Mesenchymal stem cell (in vitro differentiated cells and primary cell): Measurements from ENCODE around the gene HCRTR1.

Source experiments
- DNase-seq: peaks from one replicate; pipeline ENCODE4 v3.0.0-alpha.2; 2013
- H2AFZ ChIP-seq: one replicate; pipeline ENCODE4 v1.6.1; 2013; ENCODE audit warnings: low read depth, mild to moderate bottlenecking, control low read depth, inconsistent platforms, low read length, moderate library complexity
- H2AK5ac ChIP-seq: 2 replicates; pipeline ENCODE4 v1.6.1; 2013; ENCODE audit warnings: low read length, moderate library complexity, mild to moderate bottlenecking, inconsistent platforms; ENCODE audit not compliant: severe bottlenecking
- H2BK120ac ChIP-seq: one replicate; pipeline ENCODE4 v1.6.1; 2013; ENCODE audit warnings: low read depth, mild to moderate bottlenecking, inconsistent platforms, low read length, moderate library complexity
- H2BK12ac ChIP-seq, 2 experiments: one replicate each; pipeline ENCODE4 v1.6.1; 2013; ENCODE audit warnings: inconsistent platforms in 2 of 2, low read length in 2 of 2, mild to moderate bottlenecking in 2 of 2, moderate library complexity in 2 of 2, control low read depth in 1 of 2
- H2BK15ac ChIP-seq: one replicate; pipeline ENCODE4 v1.6.1; 2013; ENCODE audit warnings: mild to moderate bottlenecking, low read depth, inconsistent platforms; ENCODE audit not compliant: poor library complexity, severe bottlenecking
- H2BK5ac ChIP-seq: 2 replicates; pipeline ENCODE4 v1.6.1; 2013; ENCODE audit warnings: low read depth, mild to moderate bottlenecking, low read length, control low read depth, inconsistent platforms; ENCODE audit not compliant: poor library complexity, severe bottlenecking
- H3K14ac ChIP-seq, 2 experiments: one replicate each; pipeline ENCODE4 v1.6.1; 2013; ENCODE audit warnings: inconsistent platforms in 2 of 2, low read length in 2 of 2, control low read depth in 1 of 2, mild to moderate bottlenecking in 1 of 2, moderate library complexity in 1 of 2
- H3K18ac ChIP-seq, 2 experiments: one replicate each; pipeline ENCODE4 v1.6.1; 2013; ENCODE audit warnings: inconsistent platforms in 2 of 2, low read length in 2 of 2, control low read depth in 1 of 2, low read depth in 1 of 2, mild to moderate bottlenecking in 1 of 2
- H3K23ac ChIP-seq, 2 experiments: one replicate each; pipeline ENCODE4 v1.6.1; 2013; ENCODE audit warnings: inconsistent platforms in 2 of 2, low read length in 2 of 2, mild to moderate bottlenecking in 2 of 2, moderate library complexity in 2 of 2, control low read depth in 1 of 2
- H3K27ac ChIP-seq: 2 replicates; pipeline ENCODE4 v1.5.1; 2013; ENCODE audit warnings: mild to moderate bottlenecking, moderate library complexity, low read length, control low read depth, inconsistent platforms; ENCODE audit not compliant: poor library complexity, severe bottlenecking
- H3K27me3 ChIP-seq, 2 experiments: 2 replicates each; pipeline versions ENCODE4 v1.6.1 to v1.7.0; 2013; ENCODE audit warnings: low read length in 2 of 2, mild to moderate bottlenecking in 2 of 2, moderate library complexity in 2 of 2, control low read depth in 1 of 2, inconsistent platforms in 1 of 2; ENCODE audit not compliant: control insufficient read depth in 1 of 2, insufficient read depth in 1 of 2
- H3K36me3 ChIP-seq, 2 experiments: 2 replicates each; pipeline versions ENCODE4 v1.6.1 to v1.7.0; 2013; ENCODE audit warnings: low read length in 2 of 2, control low read depth in 1 of 2, inconsistent platforms in 1 of 2, low read depth in 1 of 2, mild to moderate bottlenecking in 1 of 2; ENCODE audit not compliant: insufficient read depth in 2 of 2, control insufficient read depth in 1 of 2
- H3K4ac ChIP-seq, 2 experiments: one replicate each; pipeline ENCODE4 v1.6.1; 2013; ENCODE audit warnings: inconsistent platforms in 2 of 2, low read length in 2 of 2, mild to moderate bottlenecking in 2 of 2, moderate library complexity in 2 of 2, control low read depth in 1 of 2, low read depth in 1 of 2
- H3K4me1 ChIP-seq: 2 replicates; pipeline ENCODE4 v1.6.1; 2013; ENCODE audit warnings: low read depth, low read length, control low read depth; ENCODE audit not compliant: control insufficient read depth, insufficient read depth
- H3K4me2 ChIP-seq: 2 replicates; pipeline ENCODE4 v1.6.1; 2013; ENCODE audit warnings: low read length, mild to moderate bottlenecking, inconsistent platforms; ENCODE audit not compliant: poor library complexity, severe bottlenecking
- H3K4me3 ChIP-seq, 2 experiments: 2 replicates each; pipeline versions ENCODE4 v1.5.1 to v1.7.0; 2013; ENCODE audit warnings: low read length in 2 of 2, mild to moderate bottlenecking in 2 of 2, control low read depth in 1 of 2, low read depth in 1 of 2; ENCODE audit not compliant: insufficient read depth in 1 of 2
- H3K79me1 ChIP-seq: replicated peaks from 2 replicates; pipeline ENCODE4 v1.6.1; 2013; ENCODE audit warnings: mild to moderate bottlenecking, control low read depth, low read length, inconsistent platforms; ENCODE audit not compliant: poor library complexity, severe bottlenecking
- H3K9ac ChIP-seq: 2 replicates; pipeline ENCODE4 v1.7.0; 2013; ENCODE audit warnings: mild to moderate bottlenecking, low read length, moderate library complexity
- H3K9me3 ChIP-seq: 2 replicates; pipeline ENCODE4 v1.7.0; 2013; ENCODE audit warnings: mild to moderate bottlenecking, low read length; ENCODE audit not compliant: control insufficient read depth
- H4K8ac ChIP-seq: one replicate; pipeline ENCODE4 v1.6.1; 2013; ENCODE audit warnings: inconsistent platforms, mild to moderate bottlenecking, low read length, moderate library complexity
- H4K91ac ChIP-seq: one replicate; pipeline ENCODE4 v1.6.1; 2013; ENCODE audit warnings: mild to moderate bottlenecking, low read length, inconsistent platforms
- WGBS: methylation state at CpG from one replicate; pipeline ENCODE4 v1.1.7; 2013; ENCODE audit warnings: mixed read lengths; 5-methylcytosine and 5-hydroxymethylcytosine counted together

The HCRTR1 gene

GRCh38 chr1:31674626-31675025 is 57.1 kb downstream of the HCRTR1 start:
- Histone ChIP-seq H2AFZ (no peak overlapping the region), H3K27me3 (no peaks in the 10 kb centered on the region), H4K8ac (no peak overlapping the region), H3K14ac (no peak overlapping the region), H2BK15ac (no peak overlapping the region), H3K4me2 (no peak overlapping the region), H3K4me3 (no peak overlapping the region), H3K18ac (no peak overlapping the region), H3K9ac (no peak overlapping the region), H3K27ac (no peak overlapping the region), H2AK5ac (no peak overlapping the region), H2BK5ac (no peak overlapping the region), H3K4ac (no peak overlapping the region), H3K23ac (no peak overlapping the region), H2BK120ac (no peak overlapping the region), H4K91ac (no peak overlapping the region), H2BK12ac (no peak overlapping the region), H3K4me1 (peaks cover 17% of the 10 kb centered on the region), H3K9me3 (no peaks in the 10 kb centered on the region), H3K36me3 (peaks cover 29 to 75% of the 10 kb centered on the region in 2 experiments), H3K79me1 (no peaks in the 10 kb centered on the region)
- no peak for DNase-seq
- WGBS: 79% methylated on average over 8 of the region's 8 CpGs

GRCh38 chr1:31675161-31675560 is 57.7 kb downstream of the HCRTR1 start:
- WGBS: 77% methylated on average over 7 of the region's 7 CpGs

GRCh38 chr1:31675756-31676155 is 58.3 kb downstream of the HCRTR1 start:
- Histone ChIP-seq H2BK15ac (no peak overlapping the region), H3K4me2 (no peak overlapping the region), H4K8ac (no peak overlapping the region), H3K4me1 (peaks cover 14% of the 10 kb centered on the region), H3K79me1 (no peaks in the 10 kb centered on the region), H2BK120ac (no peak overlapping the region), H2AK5ac (no peak overlapping the region), H3K4me3 (no peak overlapping the region), H2BK12ac (no peak overlapping the region), H3K23ac (no peak overlapping the region), H3K27ac (no peak overlapping the region), H3K4ac (no peak overlapping the region), H2AFZ (no peak overlapping the region), H3K14ac (no peak overlapping the region), H3K9ac (no peak overlapping the region), H3K27me3 (no peaks in the 10 kb centered on the region), H4K91ac (no peak overlapping the region), H3K9me3 (no peaks in the 10 kb centered on the region), H3K18ac (no peak overlapping the region), H3K36me3 (peaks cover 35 to 81% of the 10 kb centered on the region in 2 experiments), H2BK5ac (no peak overlapping the region)
- 92% methylated on average over 14 of the region's 14 CpGs for WGBS
- DNase-seq: no peak

More at GRCh38 chr1:31675161-31675560, 57.7 kb downstream of the HCRTR1 start:
- Histone ChIP-seq H2BK12ac (no peak overlapping the region), H2BK15ac (no peak overlapping the region), H2AFZ (no peak overlapping the region), H2BK120ac (no peak overlapping the region), H3K4ac (no peak overlapping the region), H3K36me3 (peaks cover 32 to 80% of the 10 kb centered on the region in 2 experiments), H3K27ac (no peak overlapping the region), H3K9ac (no peak overlapping the region), H4K91ac (no peak overlapping the region), H3K4me3 (no peak overlapping the region), H2BK5ac (no peak overlapping the region), H3K14ac (no peak overlapping the region), H3K18ac (no peak overlapping the region), H3K79me1 (no peaks in the 10 kb centered on the region), H3K4me2 (no peak overlapping the region), H3K23ac (no peak overlapping the region), H3K27me3 (no peaks in the 10 kb centered on the region), H4K8ac (no peak overlapping the region), H3K4me1 (peaks cover 11% of the 10 kb centered on the region), H3K9me3 (no peaks in the 10 kb centered on the region), H2AK5ac (no peak overlapping the region)
- DNase-seq: no peak
